ENCODE measurements around the gene ITK.

The ITK gene

DNA sequence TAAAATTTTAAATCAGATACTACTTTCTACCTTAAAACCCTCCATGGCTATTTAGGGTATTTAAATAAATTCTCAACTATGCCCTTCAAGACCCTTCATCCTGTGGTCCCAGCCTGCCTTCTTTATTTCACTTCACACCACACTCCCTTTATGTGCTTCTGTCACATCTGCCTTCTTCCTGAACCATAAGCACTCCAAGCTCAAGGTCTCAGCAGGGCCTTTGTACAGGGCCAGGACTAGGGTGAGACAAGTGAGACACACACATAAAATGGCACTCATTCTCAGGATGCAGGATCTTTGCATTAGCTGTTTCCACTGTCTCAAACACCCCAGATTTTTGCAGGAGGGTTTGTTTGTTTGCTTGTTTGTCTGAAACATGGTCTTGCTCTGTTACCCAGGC is 7.6 kb downstream of the ITK start:
- Histone ChIP-seq H3K27ac (ENCODE audit: low read depth, low read length) (no peak overlapping the region), H2AFZ (ENCODE audit: low read depth, low read length, severe bottlenecking) (no peak overlapping the region), H3K4me3 (ENCODE audit: insufficient read depth, low read length, poor library complexity, severe bottlenecking) (no peak overlapping the region), H3K36me3 (ENCODE audit: low read length) (no peaks in the 10 kb centered on the region), H3K4me2 (ENCODE audit: low read depth, low read length, poor library complexity, severe bottlenecking) (no peak overlapping the region), H3K9me3 (ENCODE audit: insufficient read depth, low read length) (no peaks in the 10 kb centered on the region), H3F3A (ENCODE audit: insufficient read depth) (no peaks in the 10 kb centered on the region), H4K20me1 (ENCODE audit: low read depth, low read length) (no peaks in the 10 kb centered on the region), H3K9me2 (replicated peaks; ENCODE audit: insufficient read depth, low read length) (no peaks in the 10 kb centered on the region), H3K79me2 (ENCODE audit: insufficient read depth, low read length) (no peaks in the 10 kb centered on the region), H3K9ac (ENCODE audit: low read length) (no peak overlapping the region), H3K27me3 (ENCODE audit: low read length) (0 out of 2 replicates have a peak, but pooled peaks cover 3% of the 10 kb centered on the region)
- TF ChIP-seq EZH2phosphoT487 (conservative IDR thresholded peaks at IDR 0.05; ENCODE audit: low read length): no peak
- TF ChIP-seq, protein P1, sequence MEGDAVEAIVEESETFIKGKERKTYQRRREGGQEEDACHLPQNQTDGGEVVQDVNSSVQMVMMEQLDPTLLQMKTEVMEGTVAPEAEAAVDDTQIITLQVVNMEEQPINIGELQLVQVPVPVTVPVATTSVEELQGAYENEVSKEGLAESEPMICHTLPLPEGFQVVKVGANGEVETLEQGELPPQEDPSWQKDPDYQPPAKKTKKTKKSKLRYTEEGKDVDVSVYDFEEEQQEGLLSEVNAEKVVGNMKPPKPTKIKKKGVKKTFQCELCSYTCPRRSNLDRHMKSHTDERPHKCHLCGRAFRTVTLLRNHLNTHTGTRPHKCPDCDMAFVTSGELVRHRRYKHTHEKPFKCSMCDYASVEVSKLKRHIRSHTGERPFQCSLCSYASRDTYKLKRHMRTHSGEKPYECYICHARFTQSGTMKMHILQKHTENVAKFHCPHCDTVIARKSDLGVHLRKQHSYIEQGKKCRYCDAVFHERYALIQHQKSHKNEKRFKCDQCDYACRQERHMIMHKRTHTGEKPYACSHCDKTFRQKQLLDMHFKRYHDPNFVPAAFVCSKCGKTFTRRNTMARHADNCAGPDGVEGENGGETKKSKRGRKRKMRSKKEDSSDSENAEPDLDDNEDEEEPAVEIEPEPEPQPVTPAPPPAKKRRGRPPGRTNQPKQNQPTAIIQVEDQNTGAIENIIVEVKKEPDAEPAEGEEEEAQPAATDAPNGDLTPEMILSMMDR (IDR thresholded peaks at IDR 0.05; ENCODE audit: insufficient read depth, low read length, poor library complexity, severe bottlenecking): no peak

DNA sequence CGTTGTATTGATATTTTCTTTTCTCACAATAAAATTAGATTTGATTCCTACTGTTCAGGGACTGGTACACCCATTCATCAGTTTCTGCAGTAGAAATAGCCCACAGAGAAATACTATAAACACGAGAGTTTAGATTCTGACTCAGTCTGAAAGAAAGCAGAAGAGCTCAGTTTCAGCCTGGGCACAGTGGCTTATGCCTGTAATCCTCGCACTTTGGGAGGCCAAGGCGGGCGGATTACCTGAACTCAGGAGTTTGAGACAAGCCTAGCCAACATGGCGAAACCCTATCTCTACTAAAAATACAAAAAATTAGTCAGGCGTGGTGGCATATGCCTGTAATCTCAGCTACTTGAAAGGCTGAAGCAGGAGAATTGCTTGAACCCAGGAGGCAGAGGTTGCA is 8.6 kb downstream of the ITK start:
- Histone ChIP-seq H3K27me3 (ENCODE audit: low read length) (0 out of 2 replicates have a peak, but pooled peaks cover 3% of the 10 kb centered on the region), H3K27ac (ENCODE audit: low read depth, low read length) (no peak overlapping the region), H3F3A (ENCODE audit: insufficient read depth) (no peaks in the 10 kb centered on the region), H3K9me2 (replicated peaks; ENCODE audit: insufficient read depth, low read length) (no peaks in the 10 kb centered on the region), H3K4me3 (ENCODE audit: insufficient read depth, low read length, poor library complexity, severe bottlenecking) (no peak overlapping the region), H3K9me3 (ENCODE audit: insufficient read depth, low read length) (no peaks in the 10 kb centered on the region), H3K36me3 (ENCODE audit: low read length) (no peaks in the 10 kb centered on the region), H2AFZ (ENCODE audit: low read depth, low read length, severe bottlenecking) (no peak overlapping the region), H4K20me1 (ENCODE audit: low read depth, low read length) (no peaks in the 10 kb centered on the region), H3K9ac (ENCODE audit: low read length) (no peak overlapping the region), H3K4me2 (ENCODE audit: low read depth, low read length, poor library complexity, severe bottlenecking) (no peak overlapping the region), H3K79me2 (ENCODE audit: insufficient read depth, low read length) (no peaks in the 10 kb centered on the region)
- no peak for TF ChIP-seq EZH2phosphoT487 (conservative IDR thresholded peaks at IDR 0.05; ENCODE audit: low read length)
- TF ChIP-seq, protein P1 (IDR thresholded peaks at IDR 0.05; ENCODE audit: insufficient read depth, low read length, poor library complexity, severe bottlenecking): no peak

DNA sequence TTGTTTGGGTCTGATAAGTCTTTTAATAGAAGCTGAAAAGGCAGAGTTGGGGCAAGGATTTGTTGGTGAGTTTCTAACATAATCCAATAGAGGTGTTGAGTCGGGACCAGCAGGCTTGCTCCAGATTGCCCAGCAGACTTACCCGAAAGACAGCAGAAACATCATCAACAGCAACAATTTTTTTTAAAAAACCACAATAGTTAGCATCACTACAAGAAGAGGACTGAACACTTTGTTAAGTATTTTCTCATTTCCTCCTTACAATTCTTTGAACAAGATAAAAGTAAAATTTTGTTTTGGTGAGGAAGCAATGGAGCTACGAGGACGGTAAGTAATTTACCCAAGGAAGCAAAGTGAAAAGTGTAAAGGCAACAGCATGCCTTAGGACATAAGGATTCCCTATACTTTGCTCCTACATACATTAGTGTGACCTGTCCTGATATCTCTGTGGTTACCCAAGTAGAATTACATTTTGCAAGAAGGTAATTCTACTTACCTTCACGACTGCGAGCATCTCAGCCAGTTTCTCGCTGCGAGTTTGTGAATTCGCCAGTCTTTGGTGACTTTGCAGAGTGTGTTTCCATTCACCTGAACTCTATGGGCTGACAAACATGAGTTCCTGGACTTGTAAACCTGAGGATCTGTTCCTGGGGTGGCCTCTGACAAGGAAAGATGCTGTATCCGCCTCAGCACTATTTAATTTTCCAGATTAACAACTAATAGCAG is 13.2 kb downstream of the ITK start:
- Histone ChIP-seq H3K9me2 (replicated peaks; ENCODE audit: insufficient read depth, low read length) (no peaks in the 10 kb centered on the region), H3K9me3 (ENCODE audit: insufficient read depth, low read length) (no peaks in the 10 kb centered on the region), H3K27me3 (ENCODE audit: low read length) (0 out of 2 replicates have a peak, but pooled peaks cover 3% of the 10 kb centered on the region), H4K20me1 (ENCODE audit: low read depth, low read length) (no peaks in the 10 kb centered on the region), H3K27ac (ENCODE audit: low read depth, low read length) (no peak overlapping the region), H3F3A (ENCODE audit: insufficient read depth) (no peaks in the 10 kb centered on the region), H3K79me2 (ENCODE audit: insufficient read depth, low read length) (no peaks in the 10 kb centered on the region), H3K36me3 (ENCODE audit: low read length) (no peaks in the 10 kb centered on the region), H3K9ac (ENCODE audit: low read length) (no peak overlapping the region), H2AFZ (ENCODE audit: low read depth, low read length, severe bottlenecking) (no peak overlapping the region), H3K4me3 (ENCODE audit: insufficient read depth, low read length, poor library complexity, severe bottlenecking) (no peak overlapping the region), H3K4me2 (ENCODE audit: low read depth, low read length, poor library complexity, severe bottlenecking) (no peak overlapping the region)
- TF ChIP-seq EZH2phosphoT487 (conservative IDR thresholded peaks at IDR 0.05; ENCODE audit: low read length): no peak
- TF ChIP-seq, protein P1 (IDR thresholded peaks at IDR 0.05; ENCODE audit: insufficient read depth, low read length, poor library complexity, severe bottlenecking): no peak

Measured in SU-DHL-6 (cell line).